HK-2 (cell line): Measurements from ENCODE around the gene CAV2.

ENCODE experiments used
- DNase-seq: peaks from one replicate; pipeline ENCODE4 v3.0.0-alpha.2; 2018; ENCODE audit not compliant: unreplicated experiment

CAV2 gene

GRCh38 chr7:116546916-116547315 is 47.4 kb downstream of the CAV2 start:
- DNase-seq: no peak

- no peak for DNase-seq
These were observed 47.8 kb downstream of the CAV2 start for GRCh38 chr7:116547347-116547746.

GRCh38 chr7:116548506-116548905 is 49.0 kb downstream of the CAV2 start:
- no peak for DNase-seq

DNA sequence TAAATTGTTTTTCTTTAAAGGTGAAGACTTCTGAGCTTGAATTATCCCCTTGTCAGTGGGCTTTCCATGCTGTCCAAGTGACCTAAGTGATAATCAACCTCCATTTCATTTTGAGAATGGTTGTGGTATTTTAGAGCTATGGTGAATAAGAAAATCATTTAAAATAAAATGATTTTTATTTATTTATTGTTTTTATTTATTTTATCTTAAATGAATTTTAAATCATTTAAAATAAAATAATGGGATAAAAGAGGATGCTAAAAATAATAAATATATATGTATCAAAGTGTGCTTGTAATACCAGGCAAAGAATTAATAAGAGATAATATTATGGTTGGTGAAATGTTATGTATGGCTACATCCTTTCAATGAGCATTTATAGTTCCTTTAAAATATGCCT is 49.8 kb downstream of the CAV2 start:
- no peak for DNase-seq

GRCh38 chr7:116551692-116552091 is 52.2 kb downstream of the CAV2 start:
- DNase-seq: no peak

- no peak for DNase-seq
These were observed 53.1 kb downstream of the CAV2 start for GRCh38 chr7:116552602-116553001.

DNA sequence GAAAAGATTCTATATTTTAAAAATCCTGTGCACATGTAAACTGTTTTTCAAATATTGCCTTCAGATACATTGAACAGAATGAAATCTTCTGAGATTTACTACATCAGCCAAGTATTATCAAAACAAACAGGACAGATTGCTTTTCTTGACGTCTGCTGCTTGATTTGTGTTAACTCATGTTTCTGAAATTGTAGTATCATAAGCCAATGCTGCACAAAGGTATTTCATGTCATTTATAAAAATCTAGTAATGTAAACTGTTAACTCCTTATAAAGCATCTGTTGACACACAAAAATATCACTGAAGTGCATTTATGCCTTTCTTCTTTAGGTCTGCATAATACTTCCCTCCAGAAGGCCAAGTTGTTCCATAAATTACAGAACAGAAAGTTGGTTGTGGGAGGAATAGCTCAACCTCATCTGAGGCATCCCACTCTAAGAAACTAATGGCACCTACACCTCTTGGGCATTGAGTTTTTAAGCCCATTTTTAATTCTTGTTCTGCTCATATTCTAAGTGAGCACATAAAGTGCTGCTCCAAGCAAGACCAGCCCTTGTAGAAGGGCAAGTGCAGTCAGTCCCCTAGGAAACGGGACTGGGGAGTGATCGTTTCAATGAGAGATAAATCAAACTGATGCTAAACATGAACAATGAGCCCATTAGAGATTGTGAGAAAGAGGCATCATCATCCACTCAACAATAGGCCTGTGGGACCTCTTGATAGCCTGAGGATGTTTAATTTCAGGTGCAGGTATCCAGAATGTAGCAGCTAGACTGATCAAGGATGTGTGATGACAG is 53.8 kb downstream of the CAV2 start:
- no peak for DNase-seq

DNA sequence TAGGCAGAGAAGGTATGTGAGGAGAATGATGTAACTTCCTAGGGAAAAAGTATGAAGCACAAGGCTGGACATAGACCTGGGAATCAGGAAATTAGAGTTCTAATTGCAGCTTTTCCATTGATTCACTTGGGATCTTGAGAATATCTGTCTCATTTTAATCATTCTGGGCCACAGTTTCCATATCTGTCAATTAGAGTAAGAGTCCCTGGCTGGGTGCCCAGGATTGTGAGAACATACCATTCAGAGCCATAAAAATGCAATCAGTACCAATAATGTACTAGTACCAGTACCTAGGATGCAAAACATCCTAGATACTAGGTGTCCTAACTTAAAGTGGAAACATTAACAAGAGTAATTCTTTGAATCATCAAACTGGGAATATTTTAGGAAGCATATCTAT is 54.9 kb downstream of the CAV2 start:
- no peak for DNase-seq

- no peak for DNase-seq
These were observed 55.4 kb downstream of the CAV2 start for GRCh38 chr7:116554911-116555310.

GRCh38 chr7:116557066-116557585 is 57.6 kb downstream of the CAV2 start:
- DNase-seq: no peak

DNA sequence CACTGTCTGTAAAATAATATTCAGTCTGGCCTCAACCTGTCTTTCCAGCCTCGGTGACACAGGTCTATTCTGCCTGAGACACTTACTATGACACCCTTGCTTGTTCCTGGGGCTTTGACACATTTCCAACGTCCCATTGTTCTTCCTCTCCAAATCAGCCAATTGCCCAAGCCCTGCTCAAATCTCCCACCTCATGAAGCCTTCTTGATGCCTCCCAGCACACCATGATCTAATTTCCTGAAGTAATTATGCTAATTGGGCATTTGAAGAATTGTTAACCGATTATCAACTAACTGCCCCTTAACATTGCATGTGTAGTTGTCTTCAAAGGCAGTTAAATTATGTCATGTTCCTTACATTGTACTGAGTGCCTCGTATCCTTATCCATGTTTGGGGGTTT is 58.4 kb downstream of the CAV2 start:
- no peak for DNase-seq
